ENCODE results near the gene RBMS1. TPM values are rescaled to one million over a fixed set of nuclear protein-coding genes. Genes with fewer than 3 reads are reported as not detected.

RBMS1 gene
- total RNA-seq, 1 donor from 2014 or later = 73.7 TPM

DNA sequence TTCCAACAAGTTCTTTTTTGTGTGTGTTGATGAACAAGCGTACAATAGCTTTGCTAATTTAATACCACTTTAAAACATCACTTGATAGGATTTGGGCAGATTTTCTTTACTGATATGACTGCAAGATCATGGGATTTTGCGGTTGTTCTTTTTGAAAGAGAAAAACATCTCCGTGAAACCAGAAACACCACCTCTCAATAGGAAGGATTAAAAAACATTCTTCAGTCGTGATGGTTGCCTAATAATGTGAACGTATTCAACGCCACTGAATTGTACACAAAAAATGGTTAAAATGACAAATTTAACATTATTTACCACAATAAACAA, 19.3 kb downstream of the RBMS1 start:
- no peak for DNase-seq (ENCODE audit: extremely low spot score, unreplicated experiment)
- Mint-ChIP-seq H3K4me3 (no peak overlapping the region), H3K27me3 (no peaks in the 10 kb centered on the region), H3K27ac (peak overlapping the region; percentile 5), H3K9me3 (peaks cover 4% of the 10 kb centered on the region), H3K36me3 (peaks cover 13% of the 10 kb centered on the region), H3K4me1 (ENCODE audit: unreplicated experiment) (peaks cover 33% of the 10 kb centered on the region)
- TF ChIP-seq, protein P1, sequence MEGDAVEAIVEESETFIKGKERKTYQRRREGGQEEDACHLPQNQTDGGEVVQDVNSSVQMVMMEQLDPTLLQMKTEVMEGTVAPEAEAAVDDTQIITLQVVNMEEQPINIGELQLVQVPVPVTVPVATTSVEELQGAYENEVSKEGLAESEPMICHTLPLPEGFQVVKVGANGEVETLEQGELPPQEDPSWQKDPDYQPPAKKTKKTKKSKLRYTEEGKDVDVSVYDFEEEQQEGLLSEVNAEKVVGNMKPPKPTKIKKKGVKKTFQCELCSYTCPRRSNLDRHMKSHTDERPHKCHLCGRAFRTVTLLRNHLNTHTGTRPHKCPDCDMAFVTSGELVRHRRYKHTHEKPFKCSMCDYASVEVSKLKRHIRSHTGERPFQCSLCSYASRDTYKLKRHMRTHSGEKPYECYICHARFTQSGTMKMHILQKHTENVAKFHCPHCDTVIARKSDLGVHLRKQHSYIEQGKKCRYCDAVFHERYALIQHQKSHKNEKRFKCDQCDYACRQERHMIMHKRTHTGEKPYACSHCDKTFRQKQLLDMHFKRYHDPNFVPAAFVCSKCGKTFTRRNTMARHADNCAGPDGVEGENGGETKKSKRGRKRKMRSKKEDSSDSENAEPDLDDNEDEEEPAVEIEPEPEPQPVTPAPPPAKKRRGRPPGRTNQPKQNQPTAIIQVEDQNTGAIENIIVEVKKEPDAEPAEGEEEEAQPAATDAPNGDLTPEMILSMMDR (conservative IDR thresholded peaks at IDR 0.05) = no peak

DNA sequence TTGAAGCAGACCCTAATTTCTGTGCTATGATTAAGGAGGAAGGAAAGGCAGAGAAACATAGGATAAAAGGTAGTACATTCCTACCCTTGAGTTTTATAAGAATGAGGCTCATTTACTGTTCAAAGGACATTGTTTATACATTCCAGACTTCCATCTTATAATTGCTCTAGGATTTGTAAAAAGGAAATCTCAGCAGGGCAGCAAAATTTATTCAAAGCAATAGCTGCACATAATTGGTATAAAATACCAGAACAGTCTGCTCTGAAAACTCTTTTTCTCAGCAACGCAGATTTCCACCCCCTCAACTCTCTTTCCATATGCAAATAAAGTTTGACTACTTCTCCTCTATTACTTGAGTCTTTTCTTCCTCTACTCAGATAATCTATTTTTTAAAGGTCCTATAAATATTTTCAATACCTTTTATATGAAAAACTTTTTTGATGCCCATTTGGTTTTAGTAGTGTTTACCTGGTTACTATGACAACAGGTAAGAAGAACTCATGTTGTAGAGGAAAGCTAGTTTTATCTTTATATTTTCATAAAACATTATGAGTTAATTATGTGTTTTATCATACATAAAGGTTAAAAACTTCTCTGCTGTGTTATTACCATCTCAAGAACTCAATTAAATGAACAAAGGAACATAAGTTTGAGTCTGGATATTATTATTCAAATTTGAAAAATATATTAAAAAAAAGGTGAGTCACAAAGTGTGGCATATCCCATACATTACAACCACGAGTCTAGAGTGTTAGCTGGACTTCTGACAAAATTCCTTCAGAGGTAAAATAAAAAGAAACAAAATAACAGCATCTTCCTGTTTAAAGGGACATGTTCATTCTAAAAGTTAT, 19.9 kb downstream of the RBMS1 start:
- peaks cover 4% of the 10 kb centered on the region for H3K9me3 Mint-ChIP-seq
- TF ChIP-seq, protein P1 (conservative IDR thresholded peaks at IDR 0.05) = no peak
- H3K4me3 Mint-ChIP-seq = no peak overlapping the region
- H3K36me3 Mint-ChIP-seq = peaks cover 9% of the 10 kb centered on the region
- peaks cover 34% of the 10 kb centered on the region for H3K4me1 Mint-ChIP-seq (ENCODE audit: unreplicated experiment)
- H3K27ac Mint-ChIP-seq = peak overlapping the region; percentile 5
- no peaks in the 10 kb centered on the region for H3K27me3 Mint-ChIP-seq
- no peak for DNase-seq (ENCODE audit: extremely low spot score, unreplicated experiment)

DNA sequence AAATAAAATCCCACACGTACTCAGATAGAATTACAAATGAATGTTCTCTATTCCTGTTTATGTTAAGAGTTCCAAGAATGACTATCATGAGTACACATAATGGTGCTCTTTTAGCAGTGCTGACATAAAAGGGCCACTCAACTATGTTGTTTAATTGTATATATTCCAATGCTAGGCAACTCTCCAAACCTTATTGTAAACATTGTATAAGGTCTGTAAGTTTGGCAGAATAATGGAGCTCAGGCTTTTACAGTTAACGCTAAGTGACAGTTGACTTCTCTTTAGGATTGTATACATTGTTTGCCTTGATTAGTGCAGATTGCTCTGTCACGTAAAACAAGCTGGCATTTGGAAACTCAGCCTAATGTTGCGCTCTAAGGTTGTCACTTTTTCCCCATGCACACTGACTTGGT, 20.8 kb downstream of the RBMS1 start:
- peaks cover 34% of the 10 kb centered on the region for H3K4me1 Mint-ChIP-seq (ENCODE audit: unreplicated experiment)
- peaks cover 4% of the 10 kb centered on the region for H3K9me3 Mint-ChIP-seq
- TF ChIP-seq, protein P1 (conservative IDR thresholded peaks at IDR 0.05) = no peak
- no peaks in the 10 kb centered on the region for H3K27me3 Mint-ChIP-seq
- H3K27ac Mint-ChIP-seq = no peak overlapping the region
- H3K4me3 Mint-ChIP-seq = no peak overlapping the region
- no peak for DNase-seq (ENCODE audit: extremely low spot score, unreplicated experiment)
- peaks cover 4% of the 10 kb centered on the region for H3K36me3 Mint-ChIP-seq

DNA sequence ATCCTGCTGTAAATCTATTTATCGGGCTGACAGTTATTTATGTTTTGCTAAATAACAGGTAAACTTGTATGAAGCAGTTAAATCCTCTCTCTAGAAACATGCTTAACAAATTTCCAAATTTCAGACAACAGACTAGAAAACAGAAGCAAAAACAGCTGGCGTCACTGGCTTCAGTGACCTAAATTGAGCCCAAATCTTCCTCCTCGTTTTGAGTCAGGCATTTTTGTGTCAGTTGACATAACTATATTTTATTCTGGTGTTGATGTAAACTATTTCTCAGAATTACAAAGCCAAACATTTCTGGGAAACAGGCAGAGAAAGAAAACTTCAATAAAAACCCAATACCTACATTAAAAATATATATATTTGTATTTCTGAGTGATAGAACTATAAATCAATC, 21.7 kb downstream of the RBMS1 start:
- Mint-ChIP-seq H3K27me3 (no peaks in the 10 kb centered on the region), H3K36me3 (no peaks in the 10 kb centered on the region), H3K9me3 (no peaks in the 10 kb centered on the region), H3K4me3 (no peak overlapping the region), H3K4me1 (ENCODE audit: unreplicated experiment) (peaks cover 35% of the 10 kb centered on the region), H3K27ac (no peak overlapping the region)
- no peak for DNase-seq (ENCODE audit: extremely low spot score, unreplicated experiment)
- TF ChIP-seq, protein P1 (conservative IDR thresholded peaks at IDR 0.05) = no peak

DNA sequence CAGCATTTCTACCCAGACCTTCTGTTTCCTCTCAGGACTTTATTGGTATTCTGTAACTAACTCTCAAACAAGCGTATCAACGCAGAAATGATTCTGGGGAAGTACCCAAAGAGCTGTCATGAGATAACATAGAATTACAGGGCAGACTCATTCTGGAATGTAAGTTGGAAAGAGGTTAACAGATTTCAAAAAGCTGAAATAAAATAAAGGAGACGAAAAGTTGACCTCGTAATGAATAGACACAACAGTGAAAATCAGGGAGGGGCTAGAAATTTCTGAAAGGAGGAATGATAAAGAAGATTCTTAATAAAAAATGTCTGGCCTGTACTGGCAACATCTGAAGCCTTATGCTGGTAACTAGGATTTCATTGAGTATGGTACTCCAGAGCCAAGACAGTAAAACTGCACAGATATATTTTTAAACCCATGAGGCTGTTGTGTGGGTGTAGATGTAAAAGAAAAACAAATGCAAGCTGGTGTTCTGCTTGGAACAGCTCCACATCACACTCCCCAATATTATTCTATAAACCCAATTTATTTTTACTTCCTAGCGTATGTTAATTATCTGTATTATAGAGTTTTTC, 23.9 kb downstream of the RBMS1 start:
- H3K4me1 Mint-ChIP-seq (ENCODE audit: unreplicated experiment) = peaks cover 31% of the 10 kb centered on the region
- no peaks in the 10 kb centered on the region for H3K27me3 Mint-ChIP-seq
- TF ChIP-seq, protein P1 (conservative IDR thresholded peaks at IDR 0.05) = no peak
- H3K27ac Mint-ChIP-seq = peak overlapping the region; percentile 13
- no peaks in the 10 kb centered on the region for H3K9me3 Mint-ChIP-seq
- no peaks in the 10 kb centered on the region for H3K36me3 Mint-ChIP-seq
- DNase-seq (ENCODE audit: extremely low spot score, unreplicated experiment) = no peak
- H3K4me3 Mint-ChIP-seq = no peak overlapping the region

Measured in type B pancreatic cell (in vitro differentiated cells).